Breast epithelium (tissue), 4 donors: ENCODE results near the gene SLC17A7. TPM values are rescaled to one million over a fixed set of nuclear protein-coding genes. Genes with fewer than 3 reads are reported as not detected.

Source experiments
- DNase-seq, 2 donors: peaks; one replicate each; pipeline ENCODE4 v3.0.0-alpha.2; 2019; ENCODE audit warnings: low spot score in 2 of 2
- H3K27ac ChIP-seq, 2 donors: fragments of 200-600 bp; sonication (generic) in 1 of 2; one replicate each; pipeline ENCODE4 v1.5.1; 2016 to 2019; ENCODE audit warnings: mild to moderate bottlenecking in 1 of 2
- H3K27me3 ChIP-seq, 2 donors: fragments of 200-600 bp; sonication (generic) in 1 of 2; one replicate each; pipeline versions ENCODE4 v1.5.1 to v1.6.0; 2017 to 2019; ENCODE audit warnings: control low read depth in 1 of 2, mild to moderate bottlenecking in 1 of 2
- H3K36me3 ChIP-seq: fragments of 200-600 bp; one replicate; pipeline ENCODE4 v1.5.1; 2019
- H3K4me1 ChIP-seq, 2 donors: fragments of 200-600 bp; sonication (generic); one replicate each; pipeline ENCODE4 v1.5.1; 2016 to 2019; ENCODE audit warnings: control low read depth in 1 of 2
- H3K4me3 ChIP-seq, 3 donors: fragments of 200-600 bp; sonication (generic); 1 replicate in 2 of 3; 2 replicates in 1 of 3; pipeline ENCODE4 v1.5.1; 2016 to 2019; ENCODE audit warnings: mild to moderate bottlenecking in 3 of 3, moderate library complexity in 2 of 3
- H3K9me3 ChIP-seq, 2 donors: fragments of 200-600 bp; sonication (generic) in 1 of 2; one replicate each; pipeline ENCODE4 v1.5.1; 2016 to 2019; ENCODE audit warnings: control low read depth in 1 of 2
- POLR2A ChIP-seq: fragments of 450-650 bp; IDR thresholded peaks from one replicate; pipeline ENCODE4 v1.6.1; 2016; ENCODE audit warnings: antibody characterized with exemption, mild to moderate bottlenecking, moderate library complexity
- POLR2AphosphoS5 ChIP-seq, 3 donors: sonication (generic); formaldehyde crosslinking; IDR thresholded peaks; one replicate each; pipeline ENCODE4 v1.6.1; 2017; ENCODE audit warnings: antibody characterized with exemption in 3 of 3
- intact Hi-C: fragments of 100-400 bp; cut with DNase I; formaldehyde crosslinking; loops from one replicate; pipeline ENCODE4 v1.15.1; 2023; ENCODE audit warnings: low total_unique reads
- total RNA-seq, 3 donors: library from RNA; depleted of rRNA; stranded (reverse); fragments of >200 nt; gene quantifications; one replicate each; pipeline ENCODE4 v1.1.0, GENCODE V29; 2016
- TF ChIP-seq, protein P1 (sequence below), 3 donors: fragments of 450-650 bp; IDR thresholded peaks; one replicate each; pipeline ENCODE4 v1.5.1; 2016 to 2017; ENCODE audit warnings: antibody characterized with exemption in 3 of 3, mild to moderate bottlenecking in 3 of 3, moderate library complexity in 3 of 3

Gene SLC17A7
- total RNA-seq, 3 donors from 2014 or later = 0.44 to 4.3 (median 0.98) TPM

DNA sequence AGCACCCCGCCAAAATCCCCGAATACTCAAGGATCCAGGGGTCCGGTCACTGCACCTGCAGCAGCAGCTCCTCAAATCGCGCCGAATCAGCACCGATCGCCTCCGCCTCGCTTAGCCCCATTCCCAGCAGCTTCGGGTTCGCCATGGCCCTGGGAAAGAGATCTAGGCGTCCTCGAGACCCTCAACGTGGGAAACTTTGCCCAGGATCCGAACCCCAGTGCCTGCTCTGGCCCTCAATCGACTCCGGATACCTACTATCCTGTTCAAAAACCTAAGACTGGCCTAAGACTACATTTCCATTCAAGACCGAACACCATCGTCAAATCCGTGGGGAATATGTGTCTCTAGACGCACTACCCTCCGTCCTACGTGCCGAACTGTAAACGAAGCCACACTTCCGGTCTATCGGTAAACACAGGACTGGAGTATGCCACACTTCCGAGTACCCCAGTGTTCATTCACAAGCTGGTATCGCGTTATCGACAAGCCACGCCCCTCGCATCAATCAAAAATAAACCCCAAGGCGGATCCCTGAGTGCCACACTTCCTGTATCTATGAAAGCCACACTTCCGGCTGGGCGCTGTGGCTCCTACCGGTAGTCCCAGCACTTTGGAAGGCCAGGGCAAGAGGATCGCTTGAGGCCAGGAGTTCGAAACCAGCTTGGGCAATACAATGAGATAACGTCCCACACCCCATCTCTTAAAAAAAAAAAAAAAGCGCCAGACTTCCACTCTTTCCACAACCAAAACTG, 10.3 kb upstream of the SLC17A7 start, which contains the start of gene PIH1D1:
Gene PIH1D1 (minus strand): TSS at position 385 of the 752 bp plus-strand sequence. CDS start 240 bp downstream, at position 145.
- DNase-seq = peak; percentile 96 to 99
- H3K27me3 ChIP-seq = no peaks in the 10 kb centered on the region
- peaks cover 0 to 8% of the 10 kb centered on the region in 2 donors for H3K4me1 ChIP-seq
- peak within 1 kb of the TSS; percentile 97 to 98 for H3K27ac ChIP-seq
- TF ChIP-seq POLR2AphosphoS5 (IDR thresholded peaks at IDR 0.05) = peak; percentile 79 to 94 (median 92)
- TF ChIP-seq, protein P1, sequence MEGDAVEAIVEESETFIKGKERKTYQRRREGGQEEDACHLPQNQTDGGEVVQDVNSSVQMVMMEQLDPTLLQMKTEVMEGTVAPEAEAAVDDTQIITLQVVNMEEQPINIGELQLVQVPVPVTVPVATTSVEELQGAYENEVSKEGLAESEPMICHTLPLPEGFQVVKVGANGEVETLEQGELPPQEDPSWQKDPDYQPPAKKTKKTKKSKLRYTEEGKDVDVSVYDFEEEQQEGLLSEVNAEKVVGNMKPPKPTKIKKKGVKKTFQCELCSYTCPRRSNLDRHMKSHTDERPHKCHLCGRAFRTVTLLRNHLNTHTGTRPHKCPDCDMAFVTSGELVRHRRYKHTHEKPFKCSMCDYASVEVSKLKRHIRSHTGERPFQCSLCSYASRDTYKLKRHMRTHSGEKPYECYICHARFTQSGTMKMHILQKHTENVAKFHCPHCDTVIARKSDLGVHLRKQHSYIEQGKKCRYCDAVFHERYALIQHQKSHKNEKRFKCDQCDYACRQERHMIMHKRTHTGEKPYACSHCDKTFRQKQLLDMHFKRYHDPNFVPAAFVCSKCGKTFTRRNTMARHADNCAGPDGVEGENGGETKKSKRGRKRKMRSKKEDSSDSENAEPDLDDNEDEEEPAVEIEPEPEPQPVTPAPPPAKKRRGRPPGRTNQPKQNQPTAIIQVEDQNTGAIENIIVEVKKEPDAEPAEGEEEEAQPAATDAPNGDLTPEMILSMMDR (IDR thresholded peaks at IDR 0.05) = no peak
- H3K9me3 ChIP-seq = no peaks in the 10 kb centered on the region
- H3K36me3 ChIP-seq = no peaks in the 10 kb centered on the region
- intact Hi-C loops = no loop called here
- peak within 1 kb of the TSS; percentile 73 to 94 (median 87) for H3K4me3 ChIP-seq

DNA sequence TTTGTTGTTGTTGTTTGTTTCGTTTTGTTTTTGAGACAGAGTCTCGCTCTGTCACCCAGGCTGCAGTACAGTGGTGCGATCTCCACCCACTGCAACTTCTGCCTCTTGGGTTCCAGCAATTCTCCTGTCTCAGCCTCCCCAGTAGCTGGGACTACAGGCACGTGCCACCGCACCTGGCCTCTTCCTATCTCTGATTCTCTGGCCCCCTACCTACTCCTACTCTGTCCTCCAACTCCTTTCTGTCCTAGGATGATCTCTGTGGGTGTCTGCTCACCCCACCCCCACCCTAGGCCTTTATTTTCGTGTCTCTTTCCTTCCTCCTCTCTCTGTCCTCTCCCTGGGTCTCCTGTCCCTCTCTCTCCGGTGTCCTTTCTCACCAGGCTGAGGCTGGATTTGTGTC, 9.1 kb upstream of the SLC17A7 start:
- Histone ChIP-seq H3K4me3 (peak overlapping the region in 2 of 3 donors; percentile 87 to 94), H3K4me1 (peaks cover 0 to 8% of the 10 kb centered on the region in 2 donors), H3K27me3 (no peaks in the 10 kb centered on the region), H3K27ac (no peak overlapping the region), H3K9me3 (no peaks in the 10 kb centered on the region), H3K36me3 (no peaks in the 10 kb centered on the region)
- intact Hi-C loops = no loop called here
- no peak for TF ChIP-seq POLR2A
- TF ChIP-seq, protein P1 (IDR thresholded peaks at IDR 0.05) = no peak
- TF ChIP-seq POLR2AphosphoS5 (IDR thresholded peaks at IDR 0.05) = no peak
- no peak for DNase-seq

DNA sequence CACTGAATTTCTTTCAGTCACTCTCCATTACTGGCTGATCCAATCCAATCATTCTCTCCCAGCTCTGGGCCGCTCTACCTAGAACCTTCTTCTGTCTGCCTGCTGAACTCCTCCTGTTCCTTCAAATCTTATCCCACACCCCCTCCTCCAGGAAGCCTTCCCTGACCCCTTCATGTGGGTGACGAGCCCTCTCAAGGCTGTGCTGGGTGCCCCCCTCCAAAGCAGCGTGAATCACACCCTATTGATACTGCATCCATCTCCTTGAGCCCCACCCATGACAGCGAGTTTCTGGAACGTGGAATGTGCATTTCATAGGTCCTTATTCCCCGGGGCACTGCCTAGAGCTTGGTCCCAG, 7.1 kb upstream of the SLC17A7 start:
- Histone ChIP-seq H3K36me3 (no peaks in the 10 kb centered on the region), H3K27me3 (no peaks in the 10 kb centered on the region), H3K9me3 (no peaks in the 10 kb centered on the region), H3K4me3 (no peak overlapping the region), H3K4me1 (peaks cover 1 to 8% of the 10 kb centered on the region in 2 donors), H3K27ac (peak overlapping the region in 1 of 2 donors; percentile 21)
- TF ChIP-seq POLR2A (no peak), POLR2AphosphoS5 (IDR thresholded peaks at IDR 0.05) (no peak)
- TF ChIP-seq, protein P1 (IDR thresholded peaks at IDR 0.05) = no peak
- DNase-seq = no peak
- intact Hi-C loops = no loop called here

DNA sequence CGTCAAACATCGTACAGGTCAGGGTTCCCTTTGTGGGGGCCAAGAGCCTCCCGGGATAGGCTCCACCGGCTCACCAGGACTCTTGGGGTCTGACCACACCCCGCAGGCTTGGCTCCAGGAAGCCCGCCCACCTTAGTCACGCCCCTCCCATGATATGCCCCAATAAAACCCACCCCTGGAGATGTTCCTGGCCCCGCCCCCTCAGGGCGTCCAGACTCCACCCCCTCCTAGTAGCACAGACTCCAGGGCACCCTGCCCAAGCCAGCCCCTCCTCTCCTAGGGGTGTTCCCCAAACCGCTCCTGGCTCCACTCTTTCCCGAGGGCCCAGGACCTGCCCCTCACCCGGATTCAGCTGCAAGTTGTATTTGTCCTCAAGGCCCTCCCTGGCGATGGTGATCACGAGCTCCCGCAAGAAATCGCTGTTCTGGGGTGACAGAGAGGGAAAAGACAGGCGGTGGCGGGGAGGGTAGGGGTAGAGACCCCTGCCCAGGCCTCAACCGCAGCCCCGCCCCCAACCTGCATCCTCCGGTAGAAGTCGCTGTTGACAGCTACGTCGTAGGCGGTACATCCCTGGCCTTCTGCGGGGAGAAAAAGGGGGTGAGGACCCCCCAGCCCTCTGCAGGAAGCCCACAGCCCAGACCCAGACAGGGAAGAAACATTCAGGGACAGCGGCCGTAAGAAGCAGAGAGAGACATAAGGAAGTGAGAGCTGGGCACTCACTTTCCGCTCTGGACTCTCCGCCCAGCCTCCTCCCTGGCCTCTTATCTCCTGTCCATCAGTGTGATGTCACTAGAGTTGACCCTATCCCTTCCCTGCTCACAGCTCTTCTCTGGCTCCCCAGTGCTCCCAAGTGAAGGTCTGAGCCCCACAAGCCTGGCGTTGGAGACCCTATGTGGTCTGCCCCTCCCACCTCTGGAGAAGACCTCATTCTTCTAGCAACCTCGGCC, 6.4 kb upstream of the SLC17A7 start:
- Histone ChIP-seq H3K9me3 (no peaks in the 10 kb centered on the region), H3K27ac (peak overlapping the region in 1 of 2 donors; percentile 21), H3K27me3 (no peaks in the 10 kb centered on the region), H3K4me1 (peaks cover 4 to 8% of the 10 kb centered on the region in 2 donors), H3K36me3 (no peaks in the 10 kb centered on the region), H3K4me3 (no peak overlapping the region)
- TF ChIP-seq POLR2AphosphoS5 (IDR thresholded peaks at IDR 0.05) (no peak), POLR2A (no peak)
- TF ChIP-seq, protein P1 (IDR thresholded peaks at IDR 0.05) = no peak
- intact Hi-C loops = no loop called here
- no peak for DNase-seq
